ENCODE results near the gene EDARADD.
"Not testable (repeated sequence)": the region's sequence is repeated elsewhere in the genome, so short reads cannot be mapped to it uniquely, and the experiment has no call there.

EDARADD gene

DNA sequence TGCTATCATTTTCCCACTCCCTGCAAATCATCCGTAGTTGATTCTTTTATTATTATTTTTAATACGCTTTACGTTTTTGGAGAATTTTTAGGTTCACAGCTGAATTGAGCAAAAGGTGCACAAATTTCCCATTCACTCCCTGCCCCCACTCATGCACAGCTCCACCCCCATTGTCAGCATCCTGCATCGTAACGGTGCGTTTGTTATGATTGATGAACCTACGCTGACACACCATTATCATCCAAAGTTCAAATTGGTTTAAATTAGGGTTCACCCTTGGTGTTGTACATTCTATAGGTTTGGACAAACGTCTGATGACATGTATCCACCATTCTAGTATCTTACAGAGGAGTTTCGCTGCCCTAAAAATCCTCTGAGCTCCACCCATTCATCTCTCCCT, 44.5 kb downstream of the EDARADD start:
- no peak for DNase-seq (ENCODE audit: low read depth)

DNA sequence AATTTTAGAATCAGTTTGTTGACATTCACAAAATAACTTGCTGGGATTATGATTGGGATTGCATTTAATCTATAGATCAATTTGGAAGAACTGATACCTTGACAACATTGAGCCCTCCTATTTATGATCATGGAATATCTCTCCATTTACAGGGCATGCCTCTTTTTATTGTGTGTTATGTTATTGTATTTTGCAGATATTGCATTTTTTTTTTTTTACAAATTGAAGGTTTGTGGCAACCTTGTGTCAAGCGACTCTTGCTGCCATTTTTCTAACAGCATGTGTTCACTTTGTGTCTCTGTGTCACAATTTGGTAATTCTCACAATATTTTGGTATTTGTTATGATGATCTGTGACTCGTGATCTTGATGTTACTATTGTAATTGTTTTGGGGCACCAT, 46.3 kb downstream of the EDARADD start:
- DNase-seq (ENCODE audit: low read depth), result no peak

DNA sequence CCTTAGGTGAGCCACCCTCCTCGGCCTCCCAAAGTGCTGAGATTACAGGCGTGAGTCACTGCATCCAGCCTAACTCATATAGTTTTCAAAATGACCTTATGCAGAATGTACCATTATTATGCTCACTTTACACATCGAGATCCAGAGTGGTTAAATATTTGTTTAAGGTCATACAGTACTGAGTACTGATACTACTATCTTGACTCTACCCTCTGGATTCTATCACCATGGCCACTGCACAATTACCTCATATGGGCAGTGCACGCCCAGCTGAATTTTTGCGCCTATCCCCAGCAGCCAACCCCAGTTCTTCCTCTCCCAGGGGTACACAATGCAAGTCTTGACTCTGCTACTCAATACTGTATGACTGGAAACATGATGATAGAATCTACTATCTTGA, 56.7 kb downstream of the EDARADD start:
- no peak for DNase-seq (ENCODE audit: low read depth)

- peak; percentile 21 for DNase-seq (ENCODE audit: low read depth)
These were observed 57.8 kb downstream of the EDARADD start for GRCh38 chr1:236451796-236452373.

- no peak for DNase-seq (ENCODE audit: low read depth)
These were observed 61.2 kb downstream of the EDARADD start for GRCh38 chr1:236455243-236455642.

DNA sequence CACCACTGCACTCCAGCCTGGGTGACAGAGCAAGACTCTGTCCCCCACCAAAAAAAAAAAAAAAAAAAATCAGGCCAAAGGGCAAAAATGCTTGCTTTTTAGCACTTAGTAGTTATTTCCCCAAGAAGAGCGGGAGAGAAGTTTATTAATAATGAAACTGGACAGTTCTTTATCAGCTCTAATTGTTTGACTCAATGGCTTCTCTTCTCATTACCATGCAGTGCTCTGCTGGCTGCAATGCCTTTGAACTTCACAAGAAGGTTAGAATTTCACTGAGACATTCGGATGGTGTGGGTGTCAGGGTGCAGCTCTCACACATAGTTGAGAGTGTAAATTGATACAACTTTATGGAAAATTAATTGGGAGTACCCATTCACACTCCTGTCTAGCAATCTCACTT, 63.7 kb downstream of the EDARADD start:
- no peak for DNase-seq (ENCODE audit: low read depth)

DNA sequence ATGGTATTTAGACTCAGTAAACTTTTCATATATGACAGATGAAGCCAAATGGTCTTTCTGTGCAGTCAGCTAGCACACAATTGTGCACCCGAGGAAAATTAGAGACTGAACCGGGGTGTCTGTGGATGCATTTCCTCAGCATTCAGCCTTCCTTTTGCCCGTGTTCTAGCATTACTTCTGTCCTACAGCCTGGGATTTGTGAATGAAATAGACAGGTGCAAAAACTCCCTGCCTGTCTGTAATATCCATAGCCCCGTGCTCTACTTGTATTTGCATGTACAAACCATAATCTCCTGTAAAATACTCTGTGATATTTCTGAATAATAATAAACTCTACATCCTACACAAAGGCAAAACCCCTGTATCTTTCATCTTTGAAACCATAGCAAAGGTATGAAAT, 64.9 kb downstream of the EDARADD start:
- no peak for DNase-seq (ENCODE audit: low read depth)

DNA sequence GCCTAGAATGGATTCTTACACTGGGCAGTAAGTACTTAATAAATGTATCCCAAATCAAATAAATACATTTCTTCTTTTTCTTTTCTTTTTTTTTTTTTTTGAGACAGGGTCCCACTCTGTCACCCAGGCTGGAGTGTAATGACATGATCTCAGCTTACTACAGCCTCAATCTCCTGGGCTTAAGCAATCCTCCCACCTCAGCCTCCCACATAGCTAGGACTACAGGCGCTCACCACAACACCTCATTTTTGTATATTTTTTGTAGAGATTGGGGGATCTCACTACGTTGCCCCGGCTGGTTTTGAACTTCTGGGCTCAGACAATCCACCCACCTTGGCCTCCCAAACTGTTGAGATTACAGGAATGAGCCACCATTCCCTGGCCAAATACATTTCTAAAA, 66.0 kb downstream of the EDARADD start:
- no peak for DNase-seq (ENCODE audit: low read depth)

DNA sequence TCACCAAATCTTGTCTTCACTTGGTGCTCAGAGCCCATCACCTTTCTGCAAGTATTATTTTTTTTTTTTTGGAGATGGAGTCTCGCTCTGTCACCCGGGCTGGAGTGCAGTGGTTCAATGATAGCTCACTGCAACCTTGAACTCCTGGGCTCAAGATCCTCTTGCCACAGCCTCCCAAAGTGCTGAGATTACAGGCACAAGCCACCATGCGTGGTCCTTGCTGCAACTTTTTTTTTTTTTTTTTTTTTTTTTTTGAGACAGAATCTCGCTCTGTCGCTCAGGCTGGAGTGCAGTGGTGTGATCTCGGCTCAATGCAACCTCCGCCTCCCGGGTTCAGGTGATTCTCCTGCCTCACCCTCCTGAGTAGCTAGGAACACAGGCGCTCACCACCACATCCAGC, 70.1 kb downstream of the EDARADD start:
- not testable (repeated sequence) for DNase-seq (ENCODE audit: low read depth)

DNA sequence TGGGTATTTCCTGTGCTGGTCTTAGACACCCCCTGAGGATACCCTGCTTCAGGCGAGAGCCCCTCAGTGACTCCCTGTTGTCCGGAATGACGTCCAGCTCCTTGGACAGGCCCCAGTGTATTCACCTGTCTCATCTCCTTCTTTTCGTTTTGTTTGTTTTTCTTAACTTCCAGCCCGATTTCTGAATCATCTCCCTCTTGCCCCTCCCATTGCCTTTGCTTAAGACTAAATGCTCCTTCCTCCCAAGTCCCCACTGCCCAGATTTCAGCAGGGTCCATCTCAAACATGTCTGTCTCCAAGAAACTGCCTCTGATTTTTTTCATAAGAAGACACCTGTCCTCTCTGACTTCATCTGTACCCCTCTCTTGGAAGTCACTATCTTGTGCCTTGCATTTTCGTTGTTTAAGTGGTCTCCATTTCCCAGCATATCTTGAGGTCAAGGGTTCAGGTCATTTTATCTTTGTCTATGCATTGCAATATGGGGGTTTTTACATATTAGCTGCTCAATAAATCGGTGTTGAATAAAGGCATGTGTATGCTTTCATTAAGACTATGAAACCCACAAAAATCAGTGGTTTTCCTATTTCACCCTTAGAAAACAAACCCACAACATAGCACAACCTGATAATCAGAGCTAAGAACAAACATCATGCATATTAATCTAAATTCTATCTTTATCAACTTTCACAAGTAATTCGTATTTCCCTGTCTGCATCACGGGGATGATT, 71.3 kb downstream of the EDARADD start:
- DNase-seq (ENCODE audit: low read depth), result no peak

DNA sequence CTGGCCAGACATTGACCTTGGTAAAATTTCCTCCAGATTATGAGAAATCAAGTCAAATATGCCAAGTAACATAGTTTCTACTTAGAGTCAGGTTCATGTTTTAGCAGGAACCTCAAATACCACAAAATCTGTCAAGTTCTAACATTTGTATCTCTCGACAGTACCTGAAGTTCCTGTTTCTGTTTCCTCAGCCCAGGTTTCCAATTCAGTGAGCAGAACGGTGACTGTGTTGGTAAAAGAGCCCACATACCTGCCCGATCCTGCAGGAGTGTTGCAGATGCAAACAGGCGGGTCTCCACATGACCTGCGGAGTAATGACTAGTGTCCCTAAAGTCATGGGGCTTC, 71.8 kb downstream of the EDARADD start:
- DNase-seq (ENCODE audit: low read depth), result no peak

GRCh38 chr1:236467327-236467641, 73.2 kb downstream of the EDARADD start:
- no peak for DNase-seq (ENCODE audit: low read depth)

DNA sequence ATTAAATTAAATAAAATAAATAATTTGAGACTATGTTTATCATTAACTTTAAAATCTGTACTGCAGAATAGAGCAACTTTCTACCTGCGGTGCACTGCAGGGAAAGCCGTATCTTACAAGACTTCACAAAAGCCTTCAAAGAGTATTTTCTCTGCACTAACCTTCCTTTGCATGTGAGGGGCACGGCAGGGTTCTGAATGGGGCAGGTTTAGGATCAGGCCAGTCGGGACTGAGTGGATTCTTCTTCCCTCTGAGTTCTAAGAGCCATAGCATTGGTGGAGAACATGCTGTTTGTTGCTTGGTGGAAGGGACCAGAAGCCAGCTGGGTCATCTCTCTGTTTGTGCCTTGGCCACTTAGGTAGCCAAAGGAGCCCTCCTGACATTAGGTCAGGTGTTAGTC, 74.5 kb downstream of the EDARADD start:
- no peak for DNase-seq (ENCODE audit: low read depth)

- DNase-seq (ENCODE audit: low read depth), result no peak
These were observed 75.4 kb downstream of the EDARADD start for GRCh38 chr1:236469466-236469865.

- no peak for DNase-seq (ENCODE audit: low read depth)
These were observed 77.0 kb downstream of the EDARADD start for GRCh38 chr1:236471096-236471495.

DNA sequence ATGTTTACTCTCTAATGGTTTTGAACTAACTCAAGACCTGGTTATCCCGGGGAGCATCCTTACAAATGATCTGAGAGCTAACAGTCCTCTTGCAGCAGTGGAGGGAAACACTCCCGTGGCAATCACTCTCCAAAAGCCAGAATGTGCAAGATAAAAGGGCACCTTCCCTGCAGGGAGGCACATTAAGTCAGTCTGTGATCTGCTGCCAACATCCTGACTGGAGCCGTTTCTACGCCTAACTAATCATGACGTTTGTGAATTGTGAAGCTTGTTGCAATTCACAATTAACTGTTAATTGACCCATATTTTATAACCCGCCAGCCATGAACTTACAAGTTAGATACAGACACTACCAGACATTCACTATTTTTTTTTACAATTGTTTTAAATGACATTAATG, 77.6 kb downstream of the EDARADD start:
- DNase-seq (ENCODE audit: low read depth), result no peak

DNA sequence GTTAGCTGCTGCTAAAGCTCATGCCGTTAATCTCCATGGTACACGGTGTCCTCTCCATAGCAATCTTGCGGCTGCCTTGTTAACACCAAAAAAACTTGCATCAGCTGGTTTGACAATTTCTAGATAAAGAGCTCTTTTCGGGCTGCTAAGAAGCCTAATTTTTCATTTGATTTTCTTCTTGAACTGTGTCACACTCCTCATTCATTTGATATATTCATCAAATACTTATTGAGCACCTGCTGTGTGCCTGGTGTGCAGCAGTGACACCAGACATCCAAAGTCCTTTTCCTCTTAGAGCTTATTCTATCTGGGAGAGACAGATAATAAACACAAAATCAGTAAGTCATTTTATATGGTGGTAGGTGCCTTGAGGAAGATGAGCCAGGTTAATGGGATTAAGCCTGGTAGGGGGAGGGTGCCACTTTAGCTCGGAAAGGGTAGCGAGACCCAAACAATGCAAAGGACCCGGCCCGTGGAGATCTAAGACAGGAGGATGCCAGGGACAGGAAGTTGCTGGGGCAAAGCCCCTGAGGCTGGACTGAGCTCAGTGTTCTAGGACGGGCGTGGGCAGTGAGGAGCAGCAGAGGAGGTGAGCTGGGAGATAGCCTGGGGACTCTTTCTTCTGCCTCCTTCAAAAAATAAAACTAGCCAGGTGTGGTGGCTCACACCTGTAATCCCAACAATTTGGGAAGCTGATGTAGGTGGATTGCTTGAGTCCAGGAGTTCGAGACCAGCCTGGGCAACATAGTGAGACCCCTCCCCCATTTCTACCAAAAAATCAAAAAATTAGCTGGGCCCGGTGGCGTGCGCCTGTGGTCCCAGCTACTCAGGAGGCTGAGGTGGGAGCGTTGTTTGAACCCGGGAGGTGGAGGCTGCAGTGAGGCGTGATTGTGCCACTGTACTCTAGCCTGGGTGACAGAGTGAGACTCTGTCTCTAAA, 79.0 kb downstream of the EDARADD start:
- no peak for DNase-seq (ENCODE audit: low read depth)

- DNase-seq (ENCODE audit: low read depth), result no peak
These were observed 81.9 kb downstream of the EDARADD start for GRCh38 chr1:236476019-236476418.

- DNase-seq (ENCODE audit: low read depth), result no peak
These were observed 86.8 kb downstream of the EDARADD start for GRCh38 chr1:236480758-236481436.

- no peak for DNase-seq (ENCODE audit: low read depth)
These were observed 90.4 kb downstream of the EDARADD start for GRCh38 chr1:236484310-236484971.

DNA sequence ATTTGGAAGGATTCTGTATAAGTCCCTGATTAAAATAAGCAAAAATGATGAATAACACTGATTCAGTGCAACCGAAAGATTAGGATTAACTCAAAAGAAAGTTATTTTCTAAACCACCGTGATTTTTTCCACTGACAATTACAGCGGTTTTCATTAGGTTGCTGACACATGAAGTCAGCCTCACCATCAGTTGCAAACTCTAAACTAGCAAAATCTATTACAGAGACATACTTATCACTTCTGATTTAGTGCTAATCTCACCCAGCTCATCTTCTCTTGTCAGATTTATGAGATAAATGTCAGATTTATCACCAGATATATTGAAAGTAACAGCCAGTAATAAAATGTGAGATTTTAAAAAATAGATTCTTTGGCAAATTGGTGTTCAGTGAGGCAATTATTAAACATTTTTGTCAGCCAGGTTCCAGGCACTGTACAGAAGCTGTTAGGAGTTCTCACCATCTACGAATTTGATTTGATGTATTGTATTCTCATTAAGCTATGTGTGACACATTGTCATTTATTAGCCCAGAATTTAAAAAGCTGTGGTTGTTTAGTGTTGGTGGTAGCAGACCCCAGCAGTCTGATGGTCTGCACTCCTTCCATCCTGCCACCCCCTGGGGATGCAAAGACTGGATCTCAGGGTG, 92.4 kb downstream of the EDARADD start:
- DNase-seq (ENCODE audit: low read depth), result no peak

- DNase-seq (ENCODE audit: low read depth), result not testable (repeated sequence)
These were observed 95.1 kb downstream of the EDARADD start for GRCh38 chr1:236489161-236489560.

Measured in activated T-cell treated with anti-CD3 and anti-CD28 coated beads for 1 hour (primary cell).